Left renal pelvis (tissue), 4 donors: ENCODE data around the gene CLDN11. TPM values are rescaled to one million over a fixed set of nuclear protein-coding genes. Genes with fewer than 3 reads are reported as not detected.

Source experiments
- DNase-seq, 4 donors: peaks; one replicate each; pipeline ENCODE4 v3.0.0-alpha.2; 2013; ENCODE audit warnings: low read depth in 4 of 4, low spot score in 3 of 4
- polyA plus RNA-seq, 4 donors: library from polyadenylated mRNA; unstranded; fragments of 120-200 nt; gene quantifications; one replicate each; pipeline ENCODE4 v1.2.1, GENCODE V29; 2013; ENCODE audit not compliant: insufficient read length in 4 of 4

The CLDN11 gene
- polyA plus RNA-seq, 4 donors = 200 to 483 (median 288) TPM

DNA sequence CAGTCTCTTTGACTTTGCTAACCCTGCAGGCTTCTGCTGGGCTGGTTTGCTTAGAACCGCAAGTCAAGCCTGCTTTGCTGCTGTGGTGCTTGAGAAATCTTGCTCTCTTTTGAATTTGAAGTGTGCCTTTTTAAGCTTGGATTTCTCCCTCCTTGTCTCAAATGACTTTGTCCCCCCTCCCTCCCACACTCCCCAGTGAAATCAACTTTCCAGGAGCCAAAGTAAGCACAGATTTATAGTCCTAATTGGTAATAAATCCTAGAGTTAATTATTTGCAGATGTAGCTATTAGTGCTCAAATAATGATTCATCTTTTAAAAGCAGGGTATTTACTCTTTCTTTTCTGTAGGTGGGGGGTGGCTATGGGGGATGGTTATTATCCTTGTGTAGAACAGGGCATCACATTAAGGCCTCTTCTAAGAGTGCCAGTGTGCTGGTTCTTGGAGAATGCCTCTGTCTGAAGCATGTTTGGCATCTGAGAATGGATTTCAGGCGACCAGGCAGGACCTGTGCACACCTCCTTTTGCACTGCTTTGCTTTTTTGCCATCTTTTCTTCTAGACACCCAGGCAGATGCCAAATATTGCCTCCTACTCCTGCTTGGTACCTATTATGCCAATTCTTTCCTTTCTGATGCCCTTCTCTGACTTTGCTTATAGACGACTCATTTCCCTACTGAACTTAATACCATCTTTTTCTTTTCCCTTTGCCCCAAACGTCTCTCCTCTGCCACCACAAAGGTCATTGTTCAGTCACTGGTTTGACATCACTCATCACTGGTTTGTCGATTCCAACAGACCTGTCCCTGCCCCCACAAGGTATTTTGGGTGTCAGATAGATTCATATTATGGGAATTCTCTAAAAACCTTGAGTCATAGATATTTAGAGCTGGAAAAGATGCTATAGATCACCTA is 50.7 kb downstream of the CLDN11 start:
- DNase-seq = peak in 3 of 4 donors; percentile 65 to 75 (median 74)

DNA sequence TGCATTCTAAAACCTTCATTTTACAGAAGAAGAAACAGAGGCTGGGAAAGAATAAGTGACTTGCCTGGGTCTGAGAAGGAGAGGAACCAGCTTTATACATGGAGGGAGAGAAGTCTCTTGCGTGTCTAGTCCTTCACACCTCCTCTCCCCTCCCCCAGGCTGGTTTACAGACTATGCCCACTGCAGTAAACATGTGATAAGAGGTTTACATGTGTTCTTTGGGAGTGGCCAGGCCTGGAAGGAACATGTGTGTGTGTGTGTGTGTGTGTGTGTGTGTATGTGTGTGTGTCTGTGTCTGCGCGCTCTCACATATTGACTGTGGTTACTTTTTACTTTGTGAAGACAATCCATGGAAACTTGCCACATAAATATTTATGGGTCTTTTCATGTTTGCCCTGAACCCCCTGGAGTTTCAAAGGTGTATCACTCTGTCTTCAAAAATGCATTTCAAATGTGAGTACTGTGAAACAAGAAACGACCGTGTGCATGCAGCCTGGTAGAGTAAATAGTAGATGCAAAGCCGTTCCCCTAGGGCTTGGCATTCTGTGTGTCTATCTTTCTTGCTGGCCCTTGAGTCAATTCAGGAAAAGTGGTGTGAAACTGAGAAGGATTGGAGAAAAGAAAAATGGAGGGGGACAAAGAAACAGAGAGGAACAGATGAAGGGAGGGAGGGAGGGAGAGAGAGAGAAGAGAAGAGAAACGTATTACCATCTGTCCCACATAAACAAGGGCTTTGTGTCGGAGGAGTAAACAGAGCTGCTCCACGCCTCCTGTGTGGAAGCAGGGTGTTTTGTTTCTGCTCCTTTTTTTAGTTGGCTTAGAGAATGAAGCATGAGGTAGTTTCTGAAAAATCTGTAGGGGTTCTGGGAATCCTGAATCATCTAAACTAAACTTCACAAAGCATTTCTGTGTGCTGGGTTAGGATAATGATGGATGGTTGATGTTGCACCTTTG is 51.7 kb downstream of the CLDN11 start:
- DNase-seq = no peak

DNA sequence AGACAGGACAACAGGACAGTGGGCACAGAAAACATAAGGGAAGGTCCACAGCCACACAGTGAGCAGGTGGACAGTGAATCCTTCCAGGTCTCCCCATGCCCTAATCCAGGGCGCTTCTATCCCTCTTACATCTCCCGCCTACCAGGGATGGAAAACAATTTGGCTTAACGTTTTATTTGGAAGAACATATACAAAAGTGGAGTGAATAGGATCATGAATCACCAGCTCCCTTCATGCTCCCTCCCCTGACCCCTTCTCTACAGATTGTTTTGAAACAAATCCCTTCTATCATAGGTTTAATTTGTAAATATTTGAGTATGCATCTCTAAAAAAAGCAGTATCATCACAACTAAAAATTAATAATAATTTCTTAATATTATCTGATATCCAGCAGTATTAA is 52.5 kb downstream of the CLDN11 start:
- DNase-seq = no peak

DNA sequence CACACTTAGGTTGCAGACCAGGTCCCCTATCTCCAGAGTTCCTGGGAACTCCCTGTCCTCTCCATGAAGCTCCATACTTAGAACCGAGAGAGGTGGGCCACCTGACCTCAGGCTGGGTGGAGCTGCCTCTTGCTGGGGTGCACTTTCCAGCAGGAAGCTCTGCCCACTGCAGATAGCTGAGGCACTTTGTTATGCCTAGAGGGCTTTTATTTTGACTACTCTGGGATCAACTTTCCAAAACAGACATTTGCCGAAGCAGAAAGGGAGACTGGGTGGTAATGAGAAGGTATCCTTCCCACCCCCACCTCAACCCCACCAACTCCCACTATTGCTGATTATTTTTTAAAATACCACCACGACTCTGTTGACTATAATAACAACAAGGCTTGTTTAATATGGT is 54.7 kb downstream of the CLDN11 start:
- DNase-seq = no peak

DNA sequence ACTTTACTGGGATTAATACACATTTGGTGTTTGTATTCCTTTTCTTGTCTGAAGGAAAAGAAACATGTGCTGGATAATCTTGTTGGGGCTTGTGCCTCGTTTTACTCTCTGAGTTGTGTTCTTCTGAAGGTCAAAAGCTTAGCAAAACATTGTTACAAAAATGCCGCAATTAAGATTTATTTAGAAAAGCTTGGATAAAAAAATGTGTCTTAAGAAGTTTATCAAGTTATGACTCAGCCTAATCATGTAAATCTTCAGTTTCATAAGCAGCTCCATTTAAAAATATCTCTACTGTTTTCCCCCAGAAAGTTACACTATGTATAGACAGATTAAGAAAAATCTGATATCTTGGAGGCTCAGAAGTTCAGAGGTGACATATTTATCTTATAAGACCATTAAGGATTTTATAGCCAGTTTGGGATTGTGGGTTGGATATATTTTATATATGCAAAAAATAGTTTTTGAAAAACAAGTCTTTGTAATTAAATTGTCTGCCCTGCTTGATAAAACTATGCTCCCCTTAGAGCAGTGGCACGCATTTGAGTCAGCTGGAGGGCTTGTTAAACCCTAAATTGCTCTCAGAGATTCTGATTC is 56.5 kb downstream of the CLDN11 start:
- DNase-seq = peak in 1 of 4 donors; percentile 49

DNA sequence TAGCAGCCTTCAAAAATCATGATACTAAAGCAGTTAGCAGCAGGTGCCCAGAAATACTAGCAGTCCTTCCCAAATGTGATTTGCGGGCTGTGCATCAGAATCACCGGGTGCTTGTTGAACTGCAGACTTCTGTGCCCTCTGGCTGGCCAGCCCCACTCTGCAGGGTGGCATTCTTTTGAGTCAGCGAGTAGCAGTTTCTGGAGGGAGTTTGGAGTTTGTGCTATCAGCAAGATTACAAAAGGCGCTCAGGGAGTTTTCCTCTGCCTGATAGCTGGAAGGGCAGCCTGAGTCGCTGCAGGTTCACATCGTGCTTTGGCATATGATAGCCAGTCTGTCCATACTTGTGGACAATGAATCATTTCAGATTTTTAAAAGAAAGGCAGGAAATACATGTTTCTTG is 57.6 kb downstream of the CLDN11 start:
- DNase-seq = no peak

DNA sequence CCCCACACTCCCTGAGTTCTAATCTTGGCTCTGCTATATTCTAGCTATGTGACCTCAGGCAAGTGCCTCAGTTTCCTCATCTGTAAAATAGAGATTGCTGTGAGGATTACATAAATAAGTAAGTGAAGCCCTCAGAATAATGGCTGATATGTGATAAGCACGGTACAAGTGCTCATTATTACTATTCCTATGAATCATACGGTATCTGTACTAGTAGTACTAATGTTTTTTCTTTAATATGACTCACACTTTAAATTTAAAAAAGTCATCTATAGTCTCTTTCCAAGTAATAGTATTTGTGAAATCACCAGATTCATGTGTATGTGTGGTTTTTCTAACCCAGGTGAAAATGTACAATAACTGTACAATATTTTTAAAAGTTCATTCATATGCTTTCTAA is 58.7 kb downstream of the CLDN11 start:
- no peak for DNase-seq

DNA sequence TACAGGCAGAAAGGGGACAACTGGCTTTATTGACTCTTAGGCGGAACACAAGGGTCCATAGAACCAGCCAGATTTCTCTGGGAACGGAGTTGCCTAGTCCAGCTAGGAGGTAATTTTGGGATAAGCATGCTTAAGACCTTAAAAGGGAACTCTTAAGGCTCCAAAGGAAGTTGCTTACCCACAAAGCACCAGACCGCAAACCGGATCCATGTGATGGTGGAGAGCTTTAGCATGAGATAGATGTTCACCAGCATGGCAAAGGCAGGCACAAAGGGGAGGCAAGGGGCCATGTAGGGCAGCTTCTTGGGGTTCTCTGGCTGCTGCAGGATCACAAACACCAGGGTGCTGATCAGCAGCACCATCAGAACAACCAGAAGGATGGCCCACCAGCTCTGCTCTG is 61.4 kb downstream of the CLDN11 start:
- no peak for DNase-seq

DNA sequence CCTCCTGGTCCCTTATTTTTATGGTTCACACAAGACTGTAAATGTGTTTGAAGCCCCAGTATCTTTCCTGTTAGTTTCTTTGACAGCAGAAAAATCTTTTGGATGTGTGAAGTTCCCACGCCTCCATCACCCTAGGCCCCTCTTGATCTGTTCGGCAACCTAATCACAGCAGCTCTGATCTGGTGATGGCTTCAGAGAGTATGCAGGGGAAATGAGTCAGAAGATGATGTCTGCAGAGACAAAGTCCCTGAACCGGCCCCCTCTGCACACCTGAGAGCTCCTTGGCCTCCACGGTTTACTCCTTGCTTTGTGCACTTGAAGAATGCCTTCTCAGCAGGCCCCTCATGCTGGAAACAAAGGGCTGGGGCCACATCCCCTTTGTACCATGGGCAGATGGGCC is 63.5 kb downstream of the CLDN11 start:
- DNase-seq = no peak

DNA sequence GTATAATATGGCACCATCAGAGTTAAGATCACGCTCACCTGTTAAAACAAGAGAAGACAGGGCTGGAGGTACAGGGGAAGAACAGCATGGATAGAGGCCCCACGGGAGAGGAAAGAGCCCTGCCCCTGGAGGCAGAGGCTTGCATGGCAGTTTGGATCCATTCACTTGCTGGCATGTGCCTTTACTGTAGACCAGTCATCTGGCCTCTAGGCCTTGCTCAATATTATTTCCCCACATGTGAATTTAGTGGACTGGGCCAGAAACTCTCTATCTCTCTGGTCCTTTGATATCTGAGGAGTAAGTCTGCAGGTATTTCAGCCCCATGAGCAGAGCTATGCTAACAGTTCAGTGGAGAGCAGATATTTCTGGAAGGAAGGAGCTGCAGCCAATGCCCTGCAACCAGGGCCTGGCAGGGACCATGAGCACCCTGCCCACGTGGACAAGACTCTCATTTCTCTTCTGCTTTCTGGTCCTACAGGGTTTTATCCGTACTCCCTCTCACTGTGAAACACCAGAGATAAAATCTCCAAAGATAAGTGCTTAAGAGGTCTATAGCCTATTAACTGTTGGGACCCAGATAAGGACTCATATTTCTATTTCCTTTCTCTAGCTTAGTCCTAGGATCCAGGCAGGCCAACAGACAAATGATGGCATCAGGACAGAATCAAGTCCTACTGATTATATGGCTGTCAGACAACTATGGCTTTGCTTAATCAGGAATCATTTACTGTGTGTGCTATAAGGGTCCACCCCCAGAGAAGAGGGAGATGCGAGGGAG is 65.0 kb downstream of the CLDN11 start:
- no peak for DNase-seq

Other genes starting within 250 kb of the CLDN11 start
- 10 to 100 TPM; 25.7 to 33.5 (median 30.9) TPM for gene PHC3, start 237.1 kb upstream of the CLDN11 start, polyA plus RNA-seq
- gene PRKCI, start 196.4 kb upstream of the CLDN11 start, polyA plus RNA-seq = 10 to 100 TPM; 54.8 to 87.6 (median 77.6) TPM
- 10 to 100 TPM; 44.9 to 64.7 (median 52.2) TPM for gene SKIL, start 61.2 kb upstream of the CLDN11 start, polyA plus RNA-seq
- 1 to 10 TPM; 1.3 to 3.1 (median 2.5) TPM for gene SLC7A14, start 167.2 kb downstream of the CLDN11 start, polyA plus RNA-seq